ENCODE data around the gene PDE4B.

- no peak for TF ChIP-seq POLR2A (IDR thresholded peaks at IDR 0.05)
- no peak for TF ChIP-seq CTCF (IDR thresholded peaks at IDR 0.05)
Observed at GRCh38 chr1:66356605-66357004, 563.9 kb downstream of the PDE4B start.

Data from lower leg skin (tissue), 3 donors.